HG03060 (cell line): Measurements from ENCODE around the gene IDH3B.

Source experiments
- ATAC-seq: cut with Tn5 transposase; IDR thresholded peaks from one replicate; pipeline ENCODE4 v1.9.1; 2021; ENCODE audit warnings: low read depth, moderate number of reproducible peaks; ENCODE audit not compliant: unreplicated experiment

The IDH3B gene

GRCh38 chr20:2658414-2659354 is 5.3 kb downstream of the IDH3B start:
- ATAC-seq: no peak

GRCh38 chr20:2657674-2658073 is 6.3 kb downstream of the IDH3B start:
- no peak for ATAC-seq

- ATAC-seq: no peak
Measured at GRCh38 chr20:2657241-2657640, 6.8 kb downstream of the IDH3B start.

- no peak for ATAC-seq
Measured at GRCh38 chr20:2656471-2657117, 7.4 kb downstream of the IDH3B start.

GRCh38 chr20:2655331-2656116 is 8.5 kb downstream of the IDH3B start:
- ATAC-seq: no peak

- ATAC-seq: no peak
Measured at GRCh38 chr20:2654831-2655230, 9.2 kb downstream of the IDH3B start.

- no peak for ATAC-seq
Measured at GRCh38 chr20:2654384-2654822, 9.6 kb downstream of the IDH3B start.

GRCh38 chr20:2653556-2654383 is 10.2 kb downstream of the IDH3B start:
- no peak for ATAC-seq

GRCh38 chr20:2652724-2653555 is 11.1 kb downstream of the IDH3B start:
- ATAC-seq: peak; percentile 23

GRCh38 chr20:2651772-2652723 is 12.0 kb downstream of the IDH3B start, which contains the start of gene NOP56:
Gene NOP56 (plus strand): TSS chr20:2652632. CDS start chr20:2652661, 29 bp downstream.
- peak; percentile 58 for ATAC-seq

- no peak for ATAC-seq
Measured at GRCh38 chr20:2643708-2644107, 20.3 kb downstream of the IDH3B start.

GRCh38 chr20:2640899-2641298 is 23.1 kb downstream of the IDH3B start:
- ATAC-seq: no peak

- ATAC-seq: no peak
Measured at GRCh38 chr20:2640260-2640659, 23.8 kb downstream of the IDH3B start.

GRCh38 chr20:2637246-2637645 is 26.8 kb downstream of the IDH3B start:
- ATAC-seq: no peak

- ATAC-seq: no peak
Measured at GRCh38 chr20:2633381-2633780, 30.6 kb downstream of the IDH3B start.

- ATAC-seq: no peak
Measured at GRCh38 chr20:2631228-2631627, 32.8 kb downstream of the IDH3B start.

- no peak for ATAC-seq
Measured at GRCh38 chr20:2626853-2627541, 37.0 kb downstream of the IDH3B start.
